Endothelial cell of coronary artery (primary cell): Measurements from ENCODE around the gene LRPPRC. TPM values are rescaled to one million over a fixed set of nuclear protein-coding genes. Genes with fewer than 3 reads are reported as not detected.

Experiments used
- total RNA-seq: library from RNA; depleted of rRNA; stranded (reverse); fragments of >200 nt; gene quantifications from 2 replicates; pipeline ENCODE4 v1.2.3, GENCODE V29; 2014

LRPPRC gene
- total RNA-seq: 58.7 and 62.4 TPM in 2 replicates

GRCh38 chr2:43995733-43996533 is at the start of gene LRPPRC:
Gene LRPPRC (minus strand): TSS chr2:43995989. CDS start chr2:43995947, 42 bp downstream.

DNA sequence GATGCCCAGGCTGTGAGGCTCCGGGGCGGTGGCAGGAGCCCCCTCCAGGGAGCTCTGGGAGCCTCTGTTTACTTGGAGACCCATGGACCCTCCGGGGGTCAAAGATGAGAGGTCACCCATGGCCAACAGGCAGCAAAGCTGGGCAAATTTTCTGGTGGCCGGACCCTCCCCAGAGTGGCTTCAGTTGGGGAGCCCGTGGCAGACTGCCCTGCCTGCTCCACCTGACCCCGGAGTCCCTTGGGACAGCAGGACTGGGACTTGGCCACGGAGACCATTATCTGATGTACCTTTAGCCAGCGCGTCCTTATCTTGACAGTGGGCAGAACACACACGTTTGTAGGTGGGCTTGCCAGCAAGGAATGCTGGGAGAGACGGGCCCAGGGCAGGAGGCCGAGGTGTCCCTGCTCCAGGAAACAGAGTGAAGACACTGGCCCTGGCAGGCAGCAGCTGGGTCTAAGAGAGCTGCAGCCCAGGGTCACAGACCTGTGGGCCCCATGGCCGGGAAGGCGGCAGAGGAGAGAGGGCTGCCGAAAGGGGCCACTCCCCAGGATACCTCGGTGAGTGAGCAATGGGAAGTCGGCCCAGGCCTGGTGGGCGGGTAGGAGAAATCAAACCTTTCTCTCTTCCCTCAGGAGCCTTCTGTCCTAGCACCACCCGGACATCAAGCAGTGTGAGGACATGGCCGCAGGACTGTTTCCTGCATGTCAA is 157.1 kb downstream of the LRPPRC start, which contains the start of the genes ABCG5 and ABCG8:
Gene ABCG5 (minus strand): TSS at position 280 of the 708 bp plus-strand sequence. CDS start 160 bp downstream, at position 120.
Gene ABCG8 (plus strand): TSS at position 412 of the 708 bp plus-strand sequence. CDS start 83 bp downstream, at position 495.

Other genes starting within 250 kb of the LRPPRC start
- gene DYNC2LI1, start 221.9 kb downstream of the LRPPRC start, total RNA-seq: 9.6 and 10.9 TPM in 2 replicates
- gene ABCG5, start 157.2 kb downstream of the LRPPRC start, total RNA-seq: not detected in 2 replicates
- gene ABCG8, start 157.0 kb downstream of the LRPPRC start, total RNA-seq: not detected in 2 replicates
- 19.7 and 22.0 TPM in 2 replicates for gene PPM1B, start 172.9 kb upstream of the LRPPRC start, total RNA-seq